Mesothelial cell of epicardium (in vitro differentiated cells): ENCODE results near the gene LCA5L. TPM values are rescaled to one million over a fixed set of nuclear protein-coding genes. Genes with fewer than 3 reads are reported as not detected.

ENCODE experiments used
- DNase-seq, 2 experiments: peaks; one replicate each; pipeline ENCODE4 v3.0.0; 2021; ENCODE audit warnings: low spot score in 2 of 2; ENCODE audit not compliant: unreplicated experiment in 2 of 2
- H3K27ac Mint-ChIP-seq: 2 replicates; pipeline ENCODE4 v1.8.0; 2021; ENCODE audit warnings: mixed read lengths
- H3K27me3 Mint-ChIP-seq: 2 replicates; pipeline ENCODE4 v1.8.0; 2021; ENCODE audit warnings: low read depth, mixed read lengths
- H3K36me3 Mint-ChIP-seq: 2 replicates; pipeline ENCODE4 v1.8.0; 2021; ENCODE audit warnings: mixed read lengths
- H3K4me1 Mint-ChIP-seq: 2 replicates; pipeline ENCODE4 v1.8.0; 2021; ENCODE audit warnings: mixed read lengths
- H3K4me3 Mint-ChIP-seq: 2 replicates; pipeline ENCODE4 v1.8.0; 2021; ENCODE audit warnings: mild to moderate bottlenecking, moderate library complexity, mixed read lengths
- H3K9me3 Mint-ChIP-seq: 2 replicates; pipeline ENCODE4 v1.8.0; 2021; ENCODE audit warnings: mixed read lengths
- CTCF ChIP-seq: fragments of 200-600 bp; sonication (generic); IDR thresholded peaks from one replicate; pipeline ENCODE4 v1.5.0; 2021; ENCODE audit warnings: antibody characterized with exemption; ENCODE audit not compliant: unreplicated experiment
- total RNA-seq: library from RNA; stranded (reverse); gene quantifications from 3 replicates; pipeline ENCODE4 v1.2.1, GENCODE V29; 2021

LCA5L gene
- total RNA-seq, 1 donor from 2014 or later, result 1.6 TPM

GRCh38 chr21:39406065-39406464, 39.5 kb downstream of the LCA5L start:
- no peak overlapping the region for H3K4me3 Mint-ChIP-seq
- no peak for DNase-seq
- H3K27ac Mint-ChIP-seq, result no peak overlapping the region
- H3K27me3 Mint-ChIP-seq, result no peaks in the 10 kb centered on the region
- H3K36me3 Mint-ChIP-seq, result peaks cover 26% of the 10 kb centered on the region
- no peaks in the 10 kb centered on the region for H3K4me1 Mint-ChIP-seq
- H3K9me3 Mint-ChIP-seq, result peaks cover 7% of the 10 kb centered on the region
- no peak for TF ChIP-seq CTCF

GRCh38 chr21:39400173-39400572, 45.4 kb downstream of the LCA5L start:
- TF ChIP-seq CTCF, result no peak
- Mint-ChIP-seq H3K4me3 (no peak overlapping the region), H3K9me3 (no peaks in the 10 kb centered on the region), H3K27me3 (no peaks in the 10 kb centered on the region), H3K4me1 (no peaks in the 10 kb centered on the region), H3K27ac (peak overlapping the region; percentile 20), H3K36me3 (peaks cover 19% of the 10 kb centered on the region)
- no peak for DNase-seq

GRCh38 chr21:39397646-39398385, 47.8 kb downstream of the LCA5L start:
- no peak for DNase-seq
- TF ChIP-seq CTCF, result no peak
- no peaks in the 10 kb centered on the region for H3K27me3 Mint-ChIP-seq
- no peak overlapping the region for H3K27ac Mint-ChIP-seq
- no peaks in the 10 kb centered on the region for H3K4me1 Mint-ChIP-seq
- H3K4me3 Mint-ChIP-seq, result no peak overlapping the region
- peaks cover 31% of the 10 kb centered on the region for H3K36me3 Mint-ChIP-seq
- H3K9me3 Mint-ChIP-seq, result no peaks in the 10 kb centered on the region

GRCh38 chr21:39392981-39393380, 52.6 kb downstream of the LCA5L start:
- H3K4me3 Mint-ChIP-seq, result no peak overlapping the region
- TF ChIP-seq CTCF, result no peak
- peaks cover 19% of the 10 kb centered on the region for H3K4me1 Mint-ChIP-seq
- no peak for DNase-seq
- H3K9me3 Mint-ChIP-seq, result no peaks in the 10 kb centered on the region
- no peak overlapping the region for H3K27ac Mint-ChIP-seq
- no peaks in the 10 kb centered on the region for H3K27me3 Mint-ChIP-seq
- peaks cover 40% of the 10 kb centered on the region for H3K36me3 Mint-ChIP-seq

- H3K9me3 Mint-ChIP-seq, result no peaks in the 10 kb centered on the region
- peaks cover 26% of the 10 kb centered on the region for H3K36me3 Mint-ChIP-seq
- no peak overlapping the region for H3K4me3 Mint-ChIP-seq
- DNase-seq, result no peak
- H3K27ac Mint-ChIP-seq, result no peak overlapping the region
- peaks cover 19% of the 10 kb centered on the region for H3K4me1 Mint-ChIP-seq
- no peaks in the 10 kb centered on the region for H3K27me3 Mint-ChIP-seq
- TF ChIP-seq CTCF, result no peak
Measured at GRCh38 chr21:39390212-39390765, 55.3 kb downstream of the LCA5L start.
